ENCODE measurements around the gene C20orf96.
"Not testable (repeated sequence)": the region's sequence is repeated elsewhere in the genome, so short reads cannot be mapped to it uniquely, and the experiment has no call there.

C20orf96 gene

GRCh38 chr20:290084-290831, at the start of gene C20orf96:
C20orf96 (minus strand) TSS chr20:290750; CDS start chr20:290610, 140 bp downstream.
- DNase-seq (ENCODE audit: low read depth), result peak; percentile 73

GRCh38 chr20:336040-336439, 45.5 kb upstream of the C20orf96 start:
- DNase-seq (ENCODE audit: low read depth), result not testable (repeated sequence)

GRCh38 chr20:334578-334977, 44.0 kb upstream of the C20orf96 start:
- no peak for DNase-seq (ENCODE audit: low read depth)

GRCh38 chr20:330233-331149, 39.9 kb upstream of the C20orf96 start:
- DNase-seq (ENCODE audit: low read depth), result peak; percentile 47

GRCh38 chr20:329851-330232, 39.3 kb upstream of the C20orf96 start:
- DNase-seq (ENCODE audit: low read depth), result no peak

GRCh38 chr20:328975-329695, 38.6 kb upstream of the C20orf96 start:
- no peak for DNase-seq (ENCODE audit: low read depth)

- no peak for DNase-seq (ENCODE audit: low read depth)
Observed at GRCh38 chr20:328027-328974, 37.8 kb upstream of the C20orf96 start.

GRCh38 chr20:327186-328026, 36.9 kb upstream of the C20orf96 start:
- peak; percentile 52 for DNase-seq (ENCODE audit: low read depth)

- DNase-seq (ENCODE audit: low read depth), result no peak
Observed at GRCh38 chr20:326645-327185, 36.2 kb upstream of the C20orf96 start.

- DNase-seq (ENCODE audit: low read depth), result no peak
Observed at GRCh38 chr20:325889-326644, 35.5 kb upstream of the C20orf96 start.

GRCh38 chr20:325045-325888, 34.7 kb upstream of the C20orf96 start, which contains the start of gene SOX12:
SOX12 (plus strand) TSS chr20:325552; CDS start chr20:325925, 373 bp downstream.
- DNase-seq (ENCODE audit: low read depth), result peak; percentile 97

- peak; percentile 85 for DNase-seq (ENCODE audit: low read depth)
Observed at GRCh38 chr20:324177-325044, 33.9 kb upstream of the C20orf96 start.

- DNase-seq (ENCODE audit: low read depth), result no peak
Observed at GRCh38 chr20:316316-317068, 25.9 kb upstream of the C20orf96 start.

- DNase-seq (ENCODE audit: low read depth), result no peak
Observed at GRCh38 chr20:313948-314347, 23.4 kb upstream of the C20orf96 start.

GRCh38 chr20:313402-313801, 22.9 kb upstream of the C20orf96 start:
- no peak for DNase-seq (ENCODE audit: low read depth)

GRCh38 chr20:312866-313265, 22.3 kb upstream of the C20orf96 start:
- DNase-seq (ENCODE audit: low read depth), result no peak
